ENCODE data around the gene BCL2L11.

Gene BCL2L11

DNA sequence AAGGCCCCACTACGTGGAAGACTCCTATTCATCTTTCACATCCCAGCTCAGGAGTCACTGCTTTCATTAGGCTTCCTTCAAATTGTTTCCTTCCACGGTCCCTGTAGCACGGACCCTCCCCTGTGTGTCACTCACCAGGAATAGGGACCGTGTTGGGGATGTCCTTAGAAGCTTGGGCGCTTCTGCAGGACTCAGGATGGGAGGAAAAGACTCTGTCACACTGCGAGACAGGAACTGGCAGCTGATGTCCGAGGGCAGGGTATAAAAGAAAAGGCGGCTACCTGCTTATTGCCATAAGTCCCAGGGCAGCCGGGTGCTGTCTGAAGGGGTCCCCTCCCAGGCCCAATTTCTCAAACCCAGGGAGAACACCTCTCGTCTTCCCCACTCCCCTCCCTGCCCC is 79.1 kb downstream of the BCL2L11 start:
- TF ChIP-seq, protein P1, sequence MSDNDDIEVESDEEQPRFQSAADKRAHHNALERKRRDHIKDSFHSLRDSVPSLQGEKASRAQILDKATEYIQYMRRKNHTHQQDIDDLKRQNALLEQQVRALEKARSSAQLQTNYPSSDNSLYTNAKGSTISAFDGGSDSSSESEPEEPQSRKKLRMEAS (IDR thresholded peaks at IDR 0.05; ENCODE audit: low read depth, low read length): no peak
- no peak for TF ChIP-seq POLR2A (IDR thresholded peaks at IDR 0.05; ENCODE audit: extremely low read depth, insufficient read length)
- no peak for TF ChIP-seq MYC (IDR thresholded peaks at IDR 0.05; ENCODE audit: low read depth, low read length)
- TF ChIP-seq, protein P2, sequence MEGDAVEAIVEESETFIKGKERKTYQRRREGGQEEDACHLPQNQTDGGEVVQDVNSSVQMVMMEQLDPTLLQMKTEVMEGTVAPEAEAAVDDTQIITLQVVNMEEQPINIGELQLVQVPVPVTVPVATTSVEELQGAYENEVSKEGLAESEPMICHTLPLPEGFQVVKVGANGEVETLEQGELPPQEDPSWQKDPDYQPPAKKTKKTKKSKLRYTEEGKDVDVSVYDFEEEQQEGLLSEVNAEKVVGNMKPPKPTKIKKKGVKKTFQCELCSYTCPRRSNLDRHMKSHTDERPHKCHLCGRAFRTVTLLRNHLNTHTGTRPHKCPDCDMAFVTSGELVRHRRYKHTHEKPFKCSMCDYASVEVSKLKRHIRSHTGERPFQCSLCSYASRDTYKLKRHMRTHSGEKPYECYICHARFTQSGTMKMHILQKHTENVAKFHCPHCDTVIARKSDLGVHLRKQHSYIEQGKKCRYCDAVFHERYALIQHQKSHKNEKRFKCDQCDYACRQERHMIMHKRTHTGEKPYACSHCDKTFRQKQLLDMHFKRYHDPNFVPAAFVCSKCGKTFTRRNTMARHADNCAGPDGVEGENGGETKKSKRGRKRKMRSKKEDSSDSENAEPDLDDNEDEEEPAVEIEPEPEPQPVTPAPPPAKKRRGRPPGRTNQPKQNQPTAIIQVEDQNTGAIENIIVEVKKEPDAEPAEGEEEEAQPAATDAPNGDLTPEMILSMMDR (IDR thresholded peaks at IDR 0.05; ENCODE audit: low read depth, low read length): no peak
- H3K4me3 ChIP-seq (ENCODE audit: low read depth, low read length): no peak overlapping the region
- no peak for DNase-seq (ENCODE audit: low read depth)

DNA sequence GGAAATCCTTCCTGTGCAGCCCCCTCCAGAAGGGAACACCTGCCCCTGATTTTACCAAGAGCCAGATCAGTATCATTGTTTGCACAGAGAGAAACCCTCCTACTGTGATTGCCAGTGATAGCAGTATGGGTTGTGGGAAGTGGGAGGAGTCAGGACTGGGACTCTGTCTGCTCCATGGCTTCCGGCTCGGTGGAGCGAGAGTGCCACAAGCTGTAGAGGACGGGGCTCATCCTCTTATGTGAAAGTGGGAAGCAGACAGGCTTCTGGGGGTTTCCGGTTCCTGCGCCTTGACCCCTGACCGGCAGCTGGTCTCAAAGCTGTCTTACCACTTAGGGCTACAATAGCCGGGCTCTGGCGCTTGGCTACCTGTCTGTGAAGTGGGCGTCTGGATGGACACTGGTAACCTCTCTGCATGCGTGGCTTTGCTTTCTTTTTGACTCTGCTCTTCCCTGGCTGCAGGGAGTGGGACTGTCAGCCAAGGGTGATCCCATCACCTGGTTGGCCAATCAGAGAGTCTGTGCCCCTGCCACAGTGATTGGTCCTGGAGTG is 79.7 kb downstream of the BCL2L11 start:
- peak; percentile 24 for DNase-seq (ENCODE audit: low read depth)
- no peak overlapping the region for H3K4me3 ChIP-seq (ENCODE audit: low read depth, low read length)
- TF ChIP-seq, protein P1 (IDR thresholded peaks at IDR 0.05; ENCODE audit: low read depth, low read length): no peak
- TF ChIP-seq MYC (IDR thresholded peaks at IDR 0.05; ENCODE audit: low read depth, low read length): no peak
- no peak for TF ChIP-seq POLR2A (IDR thresholded peaks at IDR 0.05; ENCODE audit: extremely low read depth, insufficient read length)
- TF ChIP-seq, protein P2 (IDR thresholded peaks at IDR 0.05; ENCODE audit: low read depth, low read length): no peak

DNA sequence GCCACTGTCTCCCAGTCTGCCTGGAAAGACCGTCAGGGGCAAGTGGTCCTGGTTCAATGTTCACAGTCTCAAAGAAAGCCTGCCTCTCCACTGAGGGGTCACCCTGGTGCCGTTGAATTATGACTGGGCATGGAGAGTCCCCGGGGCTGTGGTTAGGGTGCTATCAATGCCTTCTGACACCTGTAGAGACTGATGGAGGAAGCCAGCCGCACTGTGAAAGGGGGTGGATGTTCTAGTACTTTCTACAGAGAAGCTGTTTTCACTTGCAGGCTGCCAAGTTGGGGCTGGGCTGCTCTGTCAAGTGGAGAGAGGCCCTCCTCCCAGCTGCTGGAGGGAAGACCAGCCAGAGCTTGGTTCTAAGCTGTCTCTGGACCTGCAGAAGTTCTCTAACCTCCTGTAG is 80.5 kb downstream of the BCL2L11 start:
- no peak for DNase-seq (ENCODE audit: low read depth)
- H3K4me3 ChIP-seq (ENCODE audit: low read depth, low read length): no peak overlapping the region
- TF ChIP-seq, protein P1 (IDR thresholded peaks at IDR 0.05; ENCODE audit: low read depth, low read length): no peak
- no peak for TF ChIP-seq POLR2A (IDR thresholded peaks at IDR 0.05; ENCODE audit: extremely low read depth, insufficient read length)

DNA sequence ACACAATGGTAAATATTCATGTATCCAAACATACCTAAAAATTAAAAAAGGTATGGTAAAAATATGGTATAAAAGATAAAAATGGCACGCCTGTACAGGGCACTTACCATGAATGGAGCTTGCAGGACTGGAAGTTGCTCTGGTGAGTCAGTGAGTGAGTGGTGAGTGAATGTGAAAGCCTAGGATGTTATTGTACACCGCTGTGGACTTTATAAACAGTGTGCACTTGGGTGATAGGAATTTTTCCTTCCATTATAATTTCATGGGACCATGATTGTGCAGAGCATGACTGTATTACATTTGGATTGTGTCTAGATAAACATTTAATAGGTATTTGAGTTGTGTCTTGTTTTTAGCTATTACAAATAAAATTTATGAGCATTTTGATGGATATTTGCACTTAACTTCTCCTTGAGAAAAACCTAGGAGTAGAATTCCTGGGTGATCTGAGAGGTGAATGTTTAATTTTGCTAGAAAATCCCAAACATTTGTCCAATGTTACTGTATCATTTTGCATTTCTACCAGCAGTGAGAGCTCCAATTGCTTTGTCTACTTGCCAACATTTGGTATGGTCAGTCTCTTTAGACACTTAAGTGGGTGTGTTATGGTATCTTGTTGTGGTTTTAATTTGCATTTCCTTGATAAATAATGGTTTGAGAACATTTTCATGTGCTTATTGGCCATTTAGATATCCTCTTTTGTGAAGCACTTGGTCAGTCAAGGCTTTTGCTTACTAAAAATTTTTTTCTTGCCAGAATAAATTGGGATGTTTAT is 81.7 kb downstream of the BCL2L11 start:
- TF ChIP-seq MYC (IDR thresholded peaks at IDR 0.05; ENCODE audit: low read depth, low read length) (no peak), POLR2A (IDR thresholded peaks at IDR 0.05; ENCODE audit: extremely low read depth, insufficient read length) (no peak)
- TF ChIP-seq, protein P2 (IDR thresholded peaks at IDR 0.05; ENCODE audit: low read depth, low read length): no peak
- TF ChIP-seq, protein P1 (IDR thresholded peaks at IDR 0.05; ENCODE audit: low read depth, low read length): no peak
- no peak for DNase-seq (ENCODE audit: low read depth)
- no peak overlapping the region for H3K4me3 ChIP-seq (ENCODE audit: low read depth, low read length)

DNA sequence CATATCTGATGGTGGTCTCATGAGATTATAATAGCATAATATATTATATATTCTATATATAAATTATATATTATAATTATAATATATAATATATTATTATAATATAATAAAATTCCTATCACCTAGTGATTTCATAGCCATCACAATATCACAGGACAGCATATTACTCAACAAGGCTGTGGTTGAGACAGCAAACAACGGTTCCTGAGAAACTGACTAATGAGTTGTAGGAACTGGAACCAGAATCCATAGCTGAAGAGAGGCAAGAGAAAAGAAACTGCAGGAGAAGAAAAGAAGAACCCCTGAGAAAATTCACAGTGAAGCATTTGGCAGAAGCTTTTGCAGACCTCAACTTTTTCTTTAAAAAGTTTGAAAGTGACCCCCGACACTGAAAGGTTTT is 84.0 kb downstream of the BCL2L11 start:
- DNase-seq (ENCODE audit: low read depth): no peak
- TF ChIP-seq, protein P1 (IDR thresholded peaks at IDR 0.05; ENCODE audit: low read depth, low read length): no peak
- no peak for TF ChIP-seq MYC (IDR thresholded peaks at IDR 0.05; ENCODE audit: low read depth, low read length)
- TF ChIP-seq, protein P2 (IDR thresholded peaks at IDR 0.05; ENCODE audit: low read depth, low read length): no peak
- TF ChIP-seq POLR2A (IDR thresholded peaks at IDR 0.05; ENCODE audit: extremely low read depth, insufficient read length): no peak
- no peak overlapping the region for H3K4me3 ChIP-seq (ENCODE audit: low read depth, low read length)

DNA sequence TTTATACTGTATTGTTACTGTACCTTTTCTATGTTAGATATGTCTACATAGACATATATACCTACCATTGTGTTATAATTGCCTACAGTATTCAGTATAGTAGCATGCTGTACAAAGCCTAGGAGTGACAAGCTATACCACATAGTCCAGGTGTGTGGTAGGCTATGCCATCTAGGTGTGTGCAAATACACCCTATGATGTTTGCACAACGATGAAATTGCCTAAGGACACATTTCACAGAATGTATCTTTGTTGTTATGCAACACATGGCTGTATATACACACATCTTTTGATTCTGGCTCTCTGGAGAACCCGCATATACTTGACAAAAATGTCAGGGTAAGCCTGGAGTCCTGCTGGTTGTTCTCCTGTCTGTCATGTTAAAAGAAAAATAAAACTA is 85.1 kb downstream of the BCL2L11 start:
- TF ChIP-seq POLR2A (IDR thresholded peaks at IDR 0.05; ENCODE audit: extremely low read depth, insufficient read length) (no peak), MYC (IDR thresholded peaks at IDR 0.05; ENCODE audit: low read depth, low read length) (no peak)
- TF ChIP-seq, protein P2 (IDR thresholded peaks at IDR 0.05; ENCODE audit: low read depth, low read length): no peak
- TF ChIP-seq, protein P1 (IDR thresholded peaks at IDR 0.05; ENCODE audit: low read depth, low read length): no peak
- no peak for DNase-seq (ENCODE audit: low read depth)
- H3K4me3 ChIP-seq (ENCODE audit: low read depth, low read length): no peak overlapping the region

All from NB4 (cell line).